Upper lobe of left lung (tissue), 6 donors: Measurements from ENCODE around the gene TMEM45A. TPM values are rescaled to one million over a fixed set of nuclear protein-coding genes. Genes with fewer than 3 reads are reported as not detected.

Source experiments
- ATAC-seq, 2 donors: fragments of 200-7000 bp; cut with Tn5 transposase; one replicate each; pipeline ENCODE4 v1.9.1; 2022; ENCODE audit warnings: mild to moderate bottlenecking in 2 of 2, moderate library complexity in 2 of 2; ENCODE audit not compliant: low FRiP score in 2 of 2
- DNase-seq, 2 donors: peaks; one replicate each; pipeline ENCODE4 v3.0.0-alpha.2; 2019 to 2020
- H3K27ac ChIP-seq, 4 donors: fragments of 200-600 bp; sonication (generic); one replicate each; pipeline ENCODE4 v1.5.1; 2016 to 2019
- H3K27me3 ChIP-seq, 4 donors: fragments of 200-600 bp; sonication (generic); one replicate each; pipeline ENCODE4 v1.5.1; 2017 to 2019
- H3K36me3 ChIP-seq, 4 donors: fragments of 200-600 bp; sonication (generic); one replicate each; pipeline ENCODE4 v1.5.1; 2016 to 2019
- H3K4me1 ChIP-seq, 4 donors: fragments of 200-600 bp; sonication (generic); one replicate each; pipeline ENCODE4 v1.5.1; 2018 to 2019
- H3K4me3 ChIP-seq, 4 donors: fragments of 200-600 bp; sonication (generic); one replicate each; pipeline ENCODE4 v1.5.1; 2017 to 2019; ENCODE audit warnings: mild to moderate bottlenecking in 2 of 4, moderate library complexity in 1 of 4
- H3K9me3 ChIP-seq, 4 donors: fragments of 200-600 bp; sonication (generic); one replicate each; pipeline ENCODE4 v1.5.1; 2018 to 2019
- CTCF ChIP-seq, 6 experiments: fragments of 450-650 bp in 4 of 6; fragments of 200-600 bp in 2 of 6; sonication (generic) in 2 of 6; IDR thresholded peaks; one replicate each; pipeline ENCODE4 v1.5.1; 2016 to 2019; ENCODE audit warnings: antibody characterized with exemption in 6 of 6
- EP300 ChIP-seq, 4 donors: sonication (generic); formaldehyde crosslinking; IDR thresholded peaks; one replicate each; pipeline ENCODE4 v1.5.1; 2017; ENCODE audit warnings: antibody characterized with exemption in 4 of 4, control low read depth in 2 of 4
- POLR2A ChIP-seq, 4 donors: fragments of 450-650 bp; IDR thresholded peaks; one replicate each; pipeline ENCODE4 v1.5.1; 2016 to 2017; ENCODE audit warnings: antibody characterized with exemption in 4 of 4, mild to moderate bottlenecking in 2 of 4
- POLR2AphosphoS5 ChIP-seq, 2 donors: sonication (generic); formaldehyde crosslinking; IDR thresholded peaks; one replicate each; pipeline ENCODE4 v1.5.1; 2017; ENCODE audit warnings: antibody characterized with exemption in 2 of 2
- WGBS, 2 donors: methylation state at CpG; one replicate each; pipeline ENCODE4 v1.1.5; 2017 to 2018; 5-methylcytosine and 5-hydroxymethylcytosine counted together
- total RNA-seq, 6 donors: library from RNA; depleted of rRNA in 4 of 6; stranded (reverse); fragments of >200 nt in 4 of 6; gene quantifications; one replicate each; pipeline versions ENCODE4 v1.1.0 to v1.2.1, GENCODE V29; 2016 to 2021
- donor health status: DM: no; HTN: no; CAD: no; lungs with moderate emphysema.
- donor health status: DM: no; HTN: yes; CAD: no; lungs with severe emphysema.

TMEM45A gene
- total RNA-seq, 6 donors from 2014 or later = 1.7 to 17.4 (median 5.0) TPM

GRCh38 chr3:100516232-100516631 is 23.8 kb downstream of the TMEM45A start:
- DNase-seq (no peak), ATAC-seq (no peak)
- no peaks in the 10 kb centered on the region for H3K9me3 ChIP-seq
- no peaks in the 10 kb centered on the region for H3K4me1 ChIP-seq
- WGBS, 2 donors = 17 to 34% methylated on average over 2 of the region's 2 CpGs
- no peak for TF ChIP-seq CTCF (IDR thresholded peaks at IDR 0.05)
- no peak for TF ChIP-seq EP300 (IDR thresholded peaks at IDR 0.05)
- no peak for TF ChIP-seq POLR2AphosphoS5 (IDR thresholded peaks at IDR 0.05)
- TF ChIP-seq POLR2A (IDR thresholded peaks at IDR 0.05) = no peak
- no peaks in the 10 kb centered on the region for H3K36me3 ChIP-seq
- H3K27ac ChIP-seq = no peak overlapping the region
- H3K27me3 ChIP-seq = no peaks in the 10 kb centered on the region
- H3K4me3 ChIP-seq = no peak overlapping the region

- Histone ChIP-seq H3K36me3 (no peaks in the 10 kb centered on the region), H3K27me3 (no peaks in the 10 kb centered on the region), H3K4me1 (no peaks in the 10 kb centered on the region), H3K4me3 (no peak overlapping the region), H3K27ac (no peak overlapping the region), H3K9me3 (no peaks in the 10 kb centered on the region)
- ATAC-seq (peak in 1 of 2 donors; percentile 49), DNase-seq (no peak)
- no peak for TF ChIP-seq POLR2AphosphoS5 (IDR thresholded peaks at IDR 0.05)
- TF ChIP-seq CTCF (IDR thresholded peaks at IDR 0.05) = no peak
- TF ChIP-seq EP300 (IDR thresholded peaks at IDR 0.05) = no peak
- no peak for TF ChIP-seq POLR2A (IDR thresholded peaks at IDR 0.05)
- WGBS, 2 donors = 87 to 91% methylated on average over 4 of the region's 4 CpGs
Observed at GRCh38 chr3:100516838-100517237, 24.4 kb downstream of the TMEM45A start.

GRCh38 chr3:100517276-100517675 is 24.9 kb downstream of the TMEM45A start:
- WGBS, 2 donors = 81 to 82% methylated on average over 6 of the region's 6 CpGs
- Histone ChIP-seq H3K4me1 (no peaks in the 10 kb centered on the region), H3K36me3 (no peaks in the 10 kb centered on the region), H3K4me3 (no peak overlapping the region), H3K9me3 (no peaks in the 10 kb centered on the region), H3K27me3 (no peaks in the 10 kb centered on the region), H3K27ac (no peak overlapping the region)
- ATAC-seq (no peak), DNase-seq (no peak)
- TF ChIP-seq CTCF (IDR thresholded peaks at IDR 0.05) (no peak), EP300 (IDR thresholded peaks at IDR 0.05) (no peak), POLR2A (IDR thresholded peaks at IDR 0.05) (no peak), POLR2AphosphoS5 (IDR thresholded peaks at IDR 0.05) (no peak)

GRCh38 chr3:100518244-100518643 is 25.8 kb downstream of the TMEM45A start:
- TF ChIP-seq EP300 (IDR thresholded peaks at IDR 0.05) = no peak
- no peak for TF ChIP-seq POLR2A (IDR thresholded peaks at IDR 0.05)
- TF ChIP-seq POLR2AphosphoS5 (IDR thresholded peaks at IDR 0.05) = no peak
- TF ChIP-seq CTCF (IDR thresholded peaks at IDR 0.05) = no peak
- no peak for DNase-seq
- Histone ChIP-seq H3K36me3 (no peaks in the 10 kb centered on the region), H3K9me3 (no peaks in the 10 kb centered on the region), H3K4me3 (no peak overlapping the region), H3K4me1 (no peaks in the 10 kb centered on the region), H3K27ac (no peak overlapping the region), H3K27me3 (no peaks in the 10 kb centered on the region)
- no peak for ATAC-seq

GRCh38 chr3:100518983-100519382 is 26.6 kb downstream of the TMEM45A start:
- DNase-seq = no peak
- no peaks in the 10 kb centered on the region for H3K36me3 ChIP-seq
- no peak overlapping the region for H3K4me3 ChIP-seq
- no peak for TF ChIP-seq POLR2AphosphoS5 (IDR thresholded peaks at IDR 0.05)
- no peak for TF ChIP-seq POLR2A (IDR thresholded peaks at IDR 0.05)
- TF ChIP-seq EP300 (IDR thresholded peaks at IDR 0.05) = no peak
- no peak for TF ChIP-seq CTCF (IDR thresholded peaks at IDR 0.05)
- ATAC-seq = no peak
- no peaks in the 10 kb centered on the region for H3K27me3 ChIP-seq
- H3K4me1 ChIP-seq = no peaks in the 10 kb centered on the region
- H3K9me3 ChIP-seq = no peaks in the 10 kb centered on the region
- 74 to 75% methylated on average over 4 of the region's 4 CpGs for WGBS, 2 donors
- no peak overlapping the region for H3K27ac ChIP-seq
